GM12872 (cell line): ENCODE data around the gene TUFM.

Experiments
- TF ChIP-seq, protein P1 (sequence below): IDR thresholded peaks from 3 replicates; pipeline ENCODE4 v1.5.1; 2011; ENCODE audit warnings: low read depth, mild to moderate bottlenecking, low read length, moderate library complexity; ENCODE audit not compliant: insufficient read depth

Gene TUFM

GRCh38 chr16:28863929-28864793 is 18.0 kb upstream of the TUFM start:
- TF ChIP-seq, protein P1, sequence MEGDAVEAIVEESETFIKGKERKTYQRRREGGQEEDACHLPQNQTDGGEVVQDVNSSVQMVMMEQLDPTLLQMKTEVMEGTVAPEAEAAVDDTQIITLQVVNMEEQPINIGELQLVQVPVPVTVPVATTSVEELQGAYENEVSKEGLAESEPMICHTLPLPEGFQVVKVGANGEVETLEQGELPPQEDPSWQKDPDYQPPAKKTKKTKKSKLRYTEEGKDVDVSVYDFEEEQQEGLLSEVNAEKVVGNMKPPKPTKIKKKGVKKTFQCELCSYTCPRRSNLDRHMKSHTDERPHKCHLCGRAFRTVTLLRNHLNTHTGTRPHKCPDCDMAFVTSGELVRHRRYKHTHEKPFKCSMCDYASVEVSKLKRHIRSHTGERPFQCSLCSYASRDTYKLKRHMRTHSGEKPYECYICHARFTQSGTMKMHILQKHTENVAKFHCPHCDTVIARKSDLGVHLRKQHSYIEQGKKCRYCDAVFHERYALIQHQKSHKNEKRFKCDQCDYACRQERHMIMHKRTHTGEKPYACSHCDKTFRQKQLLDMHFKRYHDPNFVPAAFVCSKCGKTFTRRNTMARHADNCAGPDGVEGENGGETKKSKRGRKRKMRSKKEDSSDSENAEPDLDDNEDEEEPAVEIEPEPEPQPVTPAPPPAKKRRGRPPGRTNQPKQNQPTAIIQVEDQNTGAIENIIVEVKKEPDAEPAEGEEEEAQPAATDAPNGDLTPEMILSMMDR = no peak

- TF ChIP-seq, protein P1 = no peak
Observed at GRCh38 chr16:28859326-28859725, 13.2 kb upstream of the TUFM start.

- TF ChIP-seq, protein P1 = no peak
Observed at GRCh38 chr16:28858421-28858820, 12.3 kb upstream of the TUFM start.

DNA sequence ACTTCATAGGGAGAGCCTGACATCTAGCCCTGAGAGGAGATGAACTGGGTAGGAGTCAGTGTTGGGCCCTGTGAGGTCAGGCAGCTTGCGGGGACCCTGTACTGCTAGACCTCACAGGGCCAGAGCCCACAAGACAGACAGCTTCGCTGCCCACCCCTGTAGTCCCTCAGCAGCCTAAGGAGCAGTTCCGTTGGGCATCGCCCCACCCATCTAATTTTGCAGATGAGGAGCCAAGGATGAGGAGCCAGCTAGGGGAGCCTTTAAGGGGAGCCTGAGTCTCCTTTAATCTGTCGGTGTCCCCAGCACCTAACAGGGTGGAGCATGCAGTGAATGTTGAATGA is 755 bp upstream of the TUFM start:
- TF ChIP-seq, protein P1 = no peak

DNA sequence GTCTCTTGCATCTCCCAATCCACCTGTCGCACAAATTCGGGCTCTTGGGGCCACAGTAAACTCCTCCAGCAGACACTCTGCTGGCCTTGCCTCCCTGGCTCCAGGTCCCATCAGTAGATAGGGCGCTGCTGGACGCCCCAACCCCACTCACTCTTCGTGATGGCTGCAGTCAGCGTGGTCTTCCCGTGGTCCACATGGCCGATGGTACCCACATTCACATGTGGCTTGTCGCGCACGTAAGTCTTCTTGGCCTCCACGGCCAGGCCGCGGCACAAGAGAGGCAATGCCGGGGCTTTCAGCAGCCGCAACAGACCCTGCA is 428 bp downstream of the TUFM start:
- TF ChIP-seq, protein P1 = no peak

DNA sequence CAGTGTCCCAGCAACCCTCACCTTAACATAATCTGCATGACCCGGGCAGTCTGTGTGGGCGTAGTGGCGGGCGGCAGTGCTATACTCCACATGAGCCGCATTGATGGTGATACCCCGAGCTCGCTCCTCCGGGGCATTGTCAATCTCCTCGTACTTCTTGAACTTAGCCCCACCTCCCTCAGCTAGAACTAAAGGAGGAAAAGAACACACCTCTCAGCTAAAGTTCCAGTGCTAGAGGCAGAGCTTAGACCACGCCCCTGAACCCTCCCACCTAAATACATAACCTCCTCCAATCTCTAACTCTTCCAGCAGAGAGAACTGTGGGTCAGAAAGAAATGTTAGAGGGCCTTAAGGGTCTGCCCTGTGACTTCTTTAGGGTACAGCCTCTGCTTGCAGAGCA is 855 bp downstream of the TUFM start:
- TF ChIP-seq, protein P1 = no peak

DNA sequence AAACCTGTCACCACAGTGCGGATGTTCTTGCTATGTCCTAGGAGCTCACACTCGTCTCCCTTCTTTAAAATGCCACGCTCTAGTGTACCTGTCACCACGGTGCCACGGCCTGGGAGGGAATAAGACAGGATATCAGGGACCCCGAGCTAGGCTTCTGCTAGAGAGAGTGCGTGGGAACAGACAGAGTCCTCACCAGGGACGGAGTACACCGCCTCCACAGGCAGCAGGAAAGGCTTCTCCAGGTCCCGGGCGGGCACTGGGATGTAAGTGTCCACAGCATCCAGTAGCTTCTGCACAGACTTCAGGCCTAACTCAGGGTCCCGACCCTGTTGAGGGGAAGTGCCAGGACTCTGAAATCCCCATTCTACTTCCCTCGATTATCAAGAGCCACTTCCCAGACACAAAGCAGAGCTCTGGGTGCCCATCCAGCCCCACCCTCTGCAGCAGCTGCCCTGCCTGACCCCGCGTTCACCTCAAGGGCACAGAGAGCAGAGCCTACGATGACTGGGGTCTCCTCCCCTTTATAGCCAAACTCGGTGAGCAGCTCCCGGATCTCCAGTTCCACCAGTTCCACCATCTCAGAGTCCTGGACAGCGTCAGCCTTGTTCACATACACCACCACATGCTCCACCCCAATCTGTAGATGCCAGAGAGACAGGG is 1.8 kb downstream of the TUFM start:
- TF ChIP-seq, protein P1 = no peak
